ENCODE results near the gene TEX29.

Gene TEX29

GRCh38 chr13:111280226-111280625 is 40.2 kb upstream of the TEX29 start:
- DNase-seq (ENCODE audit: low read depth, low spot score): no peak
- Histone ChIP-seq H3K4me3 (no peak overlapping the region), H3K9ac (ENCODE audit: insufficient read length) (no peak overlapping the region), H3K27ac (no peak overlapping the region), H3K36me3 (ENCODE audit: insufficient read depth, low read length) (peaks cover 36% of the 10 kb centered on the region), H3K9me3 (ENCODE audit: low read depth, low read length) (no peaks in the 10 kb centered on the region)
- TF ChIP-seq POLR2AphosphoS5 (IDR thresholded peaks at IDR 0.05; ENCODE audit: borderline replicate concordance, low read depth, low read length) (no peak), EZH2 (IDR thresholded peaks at IDR 0.05) (no peak), FOXP2 (optimal IDR thresholded peaks at IDR 0.05; ENCODE audit: control extremely low read depth, extremely low read length, insufficient read depth) (no peak)

- Histone ChIP-seq H3K9ac (ENCODE audit: insufficient read length) (no peak overlapping the region), H3K9me3 (ENCODE audit: low read depth, low read length) (no peaks in the 10 kb centered on the region), H3K4me3 (no peak overlapping the region), H3K36me3 (ENCODE audit: insufficient read depth, low read length) (peaks cover 29% of the 10 kb centered on the region), H3K27ac (no peak overlapping the region)
- DNase-seq (ENCODE audit: low read depth, low spot score): no peak
- TF ChIP-seq EZH2 (IDR thresholded peaks at IDR 0.05) (no peak), FOXP2 (optimal IDR thresholded peaks at IDR 0.05; ENCODE audit: control extremely low read depth, extremely low read length, insufficient read depth) (no peak), POLR2AphosphoS5 (IDR thresholded peaks at IDR 0.05; ENCODE audit: borderline replicate concordance, low read depth, low read length) (no peak)
Observed at GRCh38 chr13:111280681-111281585, 39.5 kb upstream of the TEX29 start.

- Histone ChIP-seq H3K9me3 (ENCODE audit: low read depth, low read length) (no peaks in the 10 kb centered on the region), H3K36me3 (ENCODE audit: insufficient read depth, low read length) (peaks cover 21% of the 10 kb centered on the region), H3K27ac (no peak overlapping the region), H3K9ac (ENCODE audit: insufficient read length) (no peak overlapping the region), H3K4me3 (no peak overlapping the region)
- TF ChIP-seq FOXP2 (optimal IDR thresholded peaks at IDR 0.05; ENCODE audit: control extremely low read depth, extremely low read length, insufficient read depth) (no peak), POLR2AphosphoS5 (IDR thresholded peaks at IDR 0.05; ENCODE audit: borderline replicate concordance, low read depth, low read length) (no peak), EZH2 (IDR thresholded peaks at IDR 0.05) (no peak)
- no peak for DNase-seq (ENCODE audit: low read depth, low spot score)
Observed at GRCh38 chr13:111281751-111282311, 38.6 kb upstream of the TEX29 start.

GRCh38 chr13:111282425-111282824 is 38.0 kb upstream of the TEX29 start:
- Histone ChIP-seq H3K9ac (ENCODE audit: insufficient read length) (no peak overlapping the region), H3K36me3 (ENCODE audit: insufficient read depth, low read length) (peaks cover 18% of the 10 kb centered on the region; the same call in 1 of the 2 replicates), H3K9me3 (ENCODE audit: low read depth, low read length) (no peaks in the 10 kb centered on the region), H3K27ac (no peak overlapping the region), H3K4me3 (no peak overlapping the region)
- TF ChIP-seq EZH2 (IDR thresholded peaks at IDR 0.05) (no peak), POLR2AphosphoS5 (IDR thresholded peaks at IDR 0.05; ENCODE audit: borderline replicate concordance, low read depth, low read length) (no peak), FOXP2 (optimal IDR thresholded peaks at IDR 0.05; ENCODE audit: control extremely low read depth, extremely low read length, insufficient read depth) (no peak)
- no peak for DNase-seq (ENCODE audit: low read depth, low spot score)

GRCh38 chr13:111282997-111283396 is 37.4 kb upstream of the TEX29 start:
- no peak overlapping the region for H3K27ac ChIP-seq
- H3K9me3 ChIP-seq (ENCODE audit: low read depth, low read length): no peaks in the 10 kb centered on the region
- DNase-seq (ENCODE audit: low read depth, low spot score): no peak
- peaks cover 18% of the 10 kb centered on the region; the same call in 1 of the 2 replicates for H3K36me3 ChIP-seq (ENCODE audit: insufficient read depth, low read length)
- no peak overlapping the region for H3K9ac ChIP-seq (ENCODE audit: insufficient read length)
- H3K4me3 ChIP-seq: no peak overlapping the region
- TF ChIP-seq EZH2 (IDR thresholded peaks at IDR 0.05) (no peak), POLR2AphosphoS5 (IDR thresholded peaks at IDR 0.05; ENCODE audit: borderline replicate concordance, low read depth, low read length) (no peak), FOXP2 (optimal IDR thresholded peaks at IDR 0.05; ENCODE audit: control extremely low read depth, extremely low read length, insufficient read depth) (no peak)

- Histone ChIP-seq H3K27ac (no peak overlapping the region), H3K9ac (ENCODE audit: insufficient read length) (no peak overlapping the region), H3K4me3 (no peak overlapping the region), H3K9me3 (ENCODE audit: low read depth, low read length) (no peaks in the 10 kb centered on the region), H3K36me3 (ENCODE audit: insufficient read depth, low read length) (peaks cover 21% of the 10 kb centered on the region; the same call in 1 of the 2 replicates)
- TF ChIP-seq POLR2AphosphoS5 (IDR thresholded peaks at IDR 0.05; ENCODE audit: borderline replicate concordance, low read depth, low read length) (no peak), EZH2 (IDR thresholded peaks at IDR 0.05) (no peak), FOXP2 (optimal IDR thresholded peaks at IDR 0.05; ENCODE audit: control extremely low read depth, extremely low read length, insufficient read depth) (no peak)
- DNase-seq (ENCODE audit: low read depth, low spot score): no peak
Observed at GRCh38 chr13:111283457-111283856, 37.0 kb upstream of the TEX29 start.

- Histone ChIP-seq H3K36me3 (ENCODE audit: insufficient read depth, low read length) (peaks cover 22% of the 10 kb centered on the region; the same call in 1 of the 2 replicates), H3K9me3 (ENCODE audit: low read depth, low read length) (no peaks in the 10 kb centered on the region), H3K27ac (no peak overlapping the region), H3K9ac (ENCODE audit: insufficient read length) (no peak overlapping the region), H3K4me3 (no peak overlapping the region)
- TF ChIP-seq EZH2 (IDR thresholded peaks at IDR 0.05) (no peak), FOXP2 (optimal IDR thresholded peaks at IDR 0.05; ENCODE audit: control extremely low read depth, extremely low read length, insufficient read depth) (no peak), POLR2AphosphoS5 (IDR thresholded peaks at IDR 0.05; ENCODE audit: borderline replicate concordance, low read depth, low read length) (no peak)
- no peak for DNase-seq (ENCODE audit: low read depth, low spot score)
Observed at GRCh38 chr13:111283991-111284390, 36.5 kb upstream of the TEX29 start.

- Histone ChIP-seq H3K27ac (no peak overlapping the region), H3K9ac (ENCODE audit: insufficient read length) (no peak overlapping the region), H3K4me3 (no peak overlapping the region), H3K9me3 (ENCODE audit: low read depth, low read length) (no peaks in the 10 kb centered on the region), H3K36me3 (ENCODE audit: insufficient read depth, low read length) (peaks cover 22% of the 10 kb centered on the region)
- TF ChIP-seq POLR2AphosphoS5 (IDR thresholded peaks at IDR 0.05; ENCODE audit: borderline replicate concordance, low read depth, low read length) (no peak), EZH2 (IDR thresholded peaks at IDR 0.05) (no peak), FOXP2 (optimal IDR thresholded peaks at IDR 0.05; ENCODE audit: control extremely low read depth, extremely low read length, insufficient read depth) (no peak)
- DNase-seq (ENCODE audit: low read depth, low spot score): no peak
Observed at GRCh38 chr13:111284565-111284964, 35.9 kb upstream of the TEX29 start.

Measured in SK-N-MC (cell line).